ENCODE measurements around the gene ZNF335.
A peak's percentile ranks its signal among the peaks of the same experiment; 100 is the strongest.
"Not testable (repeated sequence)": the region's sequence is repeated elsewhere in the genome, so short reads cannot be mapped to it uniquely, and the experiment has no call there.

Gene ZNF335

DNA sequence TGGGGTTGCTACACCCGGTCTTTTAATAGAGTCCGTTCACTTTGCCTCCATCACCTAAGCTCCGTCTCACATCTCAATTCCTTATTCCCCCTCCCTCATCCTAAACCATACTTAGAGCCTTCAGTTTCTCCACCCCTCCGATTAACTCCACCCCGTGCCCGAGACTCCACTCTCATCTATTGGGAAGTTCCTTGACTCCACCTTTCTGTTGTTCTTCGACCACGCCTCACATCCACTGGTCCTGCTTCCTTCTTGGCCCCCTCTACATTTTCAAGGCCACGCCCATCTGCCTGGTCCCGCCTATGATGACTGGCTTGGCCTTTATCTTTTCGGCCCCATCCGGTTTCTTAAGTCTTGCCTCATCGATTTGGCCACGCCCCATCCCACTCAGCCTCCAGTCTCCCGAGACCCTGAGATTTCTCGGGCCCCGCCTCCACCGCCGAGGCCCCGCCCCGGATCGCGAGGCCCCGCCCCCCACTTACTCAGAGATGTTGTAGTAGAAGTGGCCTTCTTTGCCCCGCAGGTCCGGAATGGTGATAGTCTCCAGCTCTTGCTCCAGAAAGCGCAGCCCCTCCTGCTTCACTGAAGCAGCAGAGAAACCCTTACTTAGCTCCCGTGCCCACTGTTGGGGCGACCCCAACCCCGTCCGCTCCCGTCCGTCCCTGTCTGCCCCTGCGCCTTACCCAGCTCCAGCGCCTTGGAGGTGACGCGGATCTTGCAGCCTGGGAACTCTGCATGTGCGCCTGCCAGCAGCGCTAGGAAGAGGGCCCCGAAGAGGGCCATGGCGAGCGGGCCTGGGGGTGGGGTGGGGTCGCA is 61.1 kb downstream of the ZNF335 start:
- DNase-seq (ENCODE audit: low read depth), result peak; percentile 86

DNA sequence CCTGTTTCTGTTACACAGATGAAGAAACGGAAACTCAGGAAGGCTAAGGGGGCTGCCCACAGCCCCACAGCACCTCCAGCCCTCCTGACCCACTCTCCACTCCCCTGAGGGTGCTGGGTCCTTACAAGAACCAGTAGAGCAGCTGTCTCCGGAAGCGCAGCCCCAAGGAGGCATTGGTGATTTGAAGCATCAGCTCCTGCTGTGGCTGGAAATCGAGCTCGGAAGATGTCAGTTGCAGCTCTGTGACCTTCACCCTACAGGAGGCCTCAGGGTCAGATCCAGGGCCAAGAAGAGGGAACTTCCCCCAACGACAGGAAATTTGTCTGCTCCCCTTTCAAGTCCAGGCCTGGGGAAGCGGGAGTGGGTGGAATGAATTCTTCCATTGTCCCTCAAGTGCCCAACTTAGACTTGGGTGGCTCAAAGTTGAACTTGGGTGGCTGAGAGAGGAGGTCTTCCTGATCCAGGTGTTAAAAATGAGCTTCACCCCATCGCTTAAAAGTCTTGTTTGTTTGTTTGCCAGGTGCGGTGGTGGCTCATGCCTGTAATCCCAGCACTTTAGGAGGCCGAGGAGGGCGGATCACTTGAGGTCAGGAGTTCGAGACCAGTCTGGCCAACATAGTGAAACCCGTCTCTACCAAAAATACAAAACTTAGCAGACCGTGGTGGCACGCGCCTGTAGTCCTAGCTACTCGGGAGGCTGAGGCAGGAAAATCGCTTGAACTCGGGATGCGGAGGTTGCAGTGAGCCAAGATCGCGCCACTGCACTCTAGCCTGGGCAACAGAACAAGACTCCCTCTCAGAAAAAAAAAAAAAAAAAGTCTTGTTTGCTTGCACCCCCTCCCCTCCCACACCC is 62.0 kb downstream of the ZNF335 start:
- no peak for DNase-seq (ENCODE audit: low read depth)

DNA sequence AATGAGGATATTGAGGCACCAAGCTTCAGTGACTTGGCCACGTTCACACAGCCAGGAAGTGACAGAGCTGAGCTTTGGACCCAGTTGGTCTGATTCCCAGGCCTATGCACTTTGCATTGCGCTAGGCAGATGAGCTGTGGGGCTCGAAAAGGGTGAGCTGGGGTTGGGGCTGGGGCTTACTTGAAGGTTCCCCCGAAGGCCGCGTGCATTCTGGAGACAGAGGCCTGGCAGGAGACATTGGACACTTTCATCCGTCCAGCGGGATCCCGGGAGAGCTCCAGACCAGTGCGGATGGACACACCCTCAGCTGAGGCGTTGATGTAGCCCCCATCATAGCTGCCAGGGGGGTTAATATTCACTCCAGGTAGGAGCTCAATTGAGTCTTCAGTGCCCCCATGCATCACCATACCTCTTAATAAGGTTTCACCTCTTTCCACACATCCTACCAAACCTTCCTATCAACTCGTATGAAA is 62.6 kb downstream of the ZNF335 start:
- no peak for DNase-seq (ENCODE audit: low read depth)

DNA sequence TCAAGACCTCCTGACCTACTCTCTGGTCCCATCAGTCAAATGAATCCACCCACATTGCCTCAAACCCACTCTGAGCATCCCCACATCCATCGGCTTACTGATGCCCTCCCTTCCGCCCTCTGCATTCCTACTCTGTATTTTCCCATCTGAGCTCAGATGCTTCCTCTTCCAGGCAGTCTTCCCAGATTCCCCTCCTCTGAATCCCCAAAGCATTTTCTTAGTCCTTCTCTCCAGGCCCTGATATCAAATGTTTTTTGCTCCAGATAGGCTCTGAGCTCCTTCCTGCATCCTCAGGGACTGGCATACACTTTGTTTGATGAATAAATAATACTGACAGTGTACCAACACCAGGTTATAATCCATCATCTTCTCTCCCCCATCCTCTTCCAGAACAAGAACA is 63.9 kb downstream of the ZNF335 start:
- no peak for DNase-seq (ENCODE audit: low read depth)

DNA sequence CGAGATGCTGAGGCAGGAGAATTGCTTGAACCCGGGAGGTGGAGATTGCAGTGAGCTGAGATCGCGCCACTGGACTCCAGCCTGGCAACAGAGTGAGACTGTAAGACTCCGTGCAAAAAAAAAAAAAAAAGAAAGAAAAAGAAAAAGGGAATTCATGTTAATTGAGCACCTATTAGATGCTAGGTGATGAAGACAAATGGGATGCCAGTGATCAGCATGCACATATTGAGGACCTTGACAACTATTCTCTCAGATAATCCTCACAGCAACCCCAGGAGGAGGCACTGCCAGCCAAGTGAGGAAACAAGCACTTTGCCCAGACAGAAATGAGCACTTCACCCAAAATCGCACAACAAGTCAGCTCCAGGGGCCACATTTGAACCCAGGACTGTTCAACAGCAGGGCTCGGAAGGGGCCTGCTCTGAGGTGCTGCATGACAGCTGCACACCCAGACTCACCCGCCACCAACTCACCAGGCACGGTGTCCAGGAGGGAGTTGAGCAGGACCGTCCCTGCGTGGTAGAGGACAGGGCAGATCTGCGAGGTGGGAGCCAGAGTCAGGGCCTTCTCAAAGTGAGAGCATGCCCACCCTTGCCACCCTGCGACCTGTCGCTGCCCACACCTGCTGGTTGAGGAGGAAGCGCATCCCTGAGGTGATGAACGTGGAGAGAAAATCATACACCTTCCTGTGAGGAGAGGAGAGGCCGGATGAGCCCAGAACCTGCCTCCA is 64.6 kb downstream of the ZNF335 start:
- DNase-seq (ENCODE audit: low read depth), result no peak

DNA sequence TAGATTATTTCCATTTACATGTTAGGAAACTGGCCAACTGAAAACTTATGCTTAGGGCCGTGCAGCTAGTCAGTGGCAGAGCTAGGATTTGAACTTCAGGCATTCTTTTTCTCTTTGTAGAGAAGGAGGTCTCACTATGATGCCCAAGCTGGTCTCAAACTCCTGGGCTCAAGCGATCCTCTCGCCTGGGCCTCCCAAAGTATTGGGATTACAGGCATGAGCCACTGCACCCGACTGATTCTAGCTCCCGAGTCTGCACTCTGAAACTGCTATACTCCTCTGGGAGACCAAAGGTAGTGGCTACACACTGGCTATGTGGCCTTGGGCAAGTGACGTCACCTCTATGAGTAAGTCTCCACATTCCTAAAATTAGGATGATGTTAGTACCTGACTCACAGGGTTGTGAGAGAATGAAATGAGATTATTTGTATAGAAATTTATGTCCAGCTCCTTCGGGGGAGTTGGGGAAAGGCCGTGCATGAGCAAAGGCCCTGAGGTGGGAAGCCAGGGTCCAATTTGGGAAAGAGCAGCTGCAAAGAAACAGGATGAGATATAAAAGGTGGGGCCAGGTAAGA is 66.4 kb downstream of the ZNF335 start:
- no peak for DNase-seq (ENCODE audit: low read depth)

DNA sequence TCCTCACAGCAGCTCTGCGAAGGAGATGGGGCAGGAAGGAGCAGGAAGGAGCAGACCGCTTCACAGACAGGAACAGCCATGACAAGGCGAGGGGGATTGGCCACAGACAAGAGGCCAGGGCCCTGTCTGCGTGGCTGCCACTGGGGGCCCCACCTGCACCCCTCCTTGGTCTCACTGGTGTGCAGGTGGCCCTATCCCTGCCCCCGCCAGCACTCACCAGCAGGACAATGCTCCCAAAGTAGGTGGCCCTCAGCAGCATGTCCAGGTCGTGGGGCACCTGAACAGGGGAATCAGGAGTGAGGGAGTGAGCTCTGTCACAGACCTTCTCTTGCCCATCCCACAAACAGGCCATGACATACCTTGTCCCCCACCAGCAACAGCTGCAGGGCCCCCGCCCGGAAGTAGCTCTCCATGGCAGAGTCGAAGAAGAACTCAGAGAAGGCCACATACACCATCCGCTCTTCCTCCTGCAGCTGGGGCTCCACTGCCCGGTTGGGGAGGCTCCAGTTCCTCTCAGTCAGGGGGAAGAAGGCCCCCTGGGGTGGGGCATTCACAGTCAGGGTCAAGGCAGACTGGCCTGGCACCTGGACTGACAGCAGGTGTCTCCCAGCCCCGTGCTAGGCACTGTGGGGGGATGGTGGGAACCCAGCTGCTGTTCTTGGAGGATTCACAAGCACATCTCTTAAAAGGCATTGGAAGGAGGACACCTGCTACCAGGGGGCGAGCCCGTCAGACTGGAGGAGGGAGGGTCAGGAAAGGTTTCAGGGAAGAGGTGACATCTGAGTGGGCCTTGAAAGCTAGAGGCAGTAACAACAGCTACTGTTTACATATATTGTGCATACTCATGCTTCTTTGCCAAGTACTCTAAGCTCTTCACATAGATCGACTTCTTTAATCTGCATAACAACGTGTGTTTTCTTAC is 67.2 kb downstream of the ZNF335 start:
- DNase-seq (ENCODE audit: low read depth), result no peak

DNA sequence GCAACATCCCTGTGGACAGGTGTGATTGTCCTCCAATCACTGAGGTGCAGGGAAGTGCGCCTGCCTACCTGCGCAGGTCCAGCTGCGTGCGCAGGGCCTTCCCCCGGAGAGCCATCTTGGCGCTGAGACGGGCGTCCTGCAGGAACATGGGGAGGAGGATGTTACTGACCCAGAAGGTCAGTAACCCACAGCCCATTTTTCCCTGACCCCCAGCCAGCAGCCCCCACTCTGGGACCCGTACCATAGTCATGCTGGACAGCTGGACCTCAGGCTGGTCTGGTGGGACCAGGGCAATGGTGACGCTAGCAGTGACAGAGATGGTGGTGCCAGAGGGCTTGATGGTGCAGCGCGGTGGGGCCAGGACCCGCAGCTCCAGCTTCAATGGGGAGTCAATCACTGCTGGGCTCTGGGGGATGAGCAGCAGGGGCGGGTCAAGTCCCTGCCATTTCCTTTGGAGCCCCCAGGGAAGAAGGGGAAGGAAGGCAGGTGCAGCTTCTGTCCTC is 69.8 kb downstream of the ZNF335 start:
- no peak for DNase-seq (ENCODE audit: low read depth)

DNA sequence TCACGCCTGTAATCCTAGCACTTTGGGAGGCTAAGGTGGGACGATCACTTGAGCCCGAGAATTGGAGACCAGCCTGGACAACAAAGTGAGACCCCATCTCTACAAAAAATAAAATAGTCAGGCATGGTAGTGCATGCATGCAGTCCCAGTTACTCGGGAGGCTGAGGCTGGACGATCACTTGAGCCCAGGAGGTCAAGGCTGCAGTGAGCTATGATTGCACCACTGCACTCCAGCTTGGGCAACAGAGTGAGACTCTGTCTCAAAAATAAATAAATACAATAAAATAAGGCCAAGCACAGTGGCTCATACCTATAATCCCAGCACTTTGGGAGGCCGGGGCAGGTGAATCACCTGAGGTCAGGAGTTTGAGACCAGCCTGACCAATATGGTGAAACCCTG is 70.7 kb downstream of the ZNF335 start:
- DNase-seq (ENCODE audit: low read depth), result not testable (repeated sequence)

DNA sequence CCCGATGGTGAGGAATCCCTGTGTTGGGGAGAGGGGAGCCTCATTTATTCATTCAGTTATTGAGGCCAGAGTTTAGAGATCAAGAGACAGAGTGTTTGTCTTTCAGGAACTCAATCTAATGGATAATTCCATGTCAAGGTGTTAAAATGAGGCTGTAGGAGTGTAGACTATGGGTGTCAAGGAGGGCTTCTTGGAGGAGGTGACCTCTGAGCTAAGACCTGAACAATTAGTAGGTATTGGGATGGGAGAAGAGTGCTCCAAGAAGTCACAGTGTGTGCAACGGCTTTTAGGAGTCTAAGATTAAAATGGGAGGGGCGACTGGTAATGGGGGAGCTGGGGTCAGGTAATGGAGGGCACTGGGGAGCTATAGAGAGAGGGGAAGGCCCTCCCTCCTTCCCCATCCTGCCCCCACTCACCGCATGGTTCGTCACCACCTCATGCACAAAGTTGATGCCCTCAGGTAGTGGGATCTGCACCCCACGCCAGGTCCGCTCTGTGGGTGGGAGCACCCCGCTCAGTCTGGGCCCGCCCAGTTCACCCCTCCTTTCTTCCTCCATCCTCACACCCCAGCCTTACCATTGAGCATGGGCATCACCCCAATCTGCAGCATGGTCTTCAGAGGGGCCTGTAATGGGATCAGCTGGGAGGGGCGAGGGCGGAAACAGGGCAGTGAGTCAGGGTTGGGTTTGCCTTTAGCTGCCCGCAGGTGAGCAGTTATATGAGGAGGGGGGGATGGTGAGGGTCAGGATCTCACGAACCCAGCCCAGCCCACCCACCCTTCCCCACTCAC is 72.8 kb downstream of the ZNF335 start:
- DNase-seq (ENCODE audit: low read depth), result no peak

Measured in activated T-helper 9 cell treated with anti-CD3 and anti-CD28 coated beads, Interleukin-2, amount 50 U/mL, for 16 hours (primary cell).